8988T (cell line): Measurements from ENCODE around the gene DGCR6.
"Not testable (repeated sequence)": the region's sequence is repeated elsewhere in the genome, so short reads cannot be mapped to it uniquely, and the experiment has no call there.

Source experiments
- DNase-seq: peaks from one replicate; pipeline ENCODE4 v3.0.0; 2011

The DGCR6 gene

GRCh38 chr22:18961201-18961600, 55.1 kb downstream of the DGCR6 start:
- DNase-seq = not testable (repeated sequence)
